Measurements from ENCODE around the gene DOP1B.
"Not testable (repeated sequence)": the region's sequence is repeated elsewhere in the genome, so short reads cannot be mapped to it uniquely, and the experiment has no call there.

Gene DOP1B

DNA sequence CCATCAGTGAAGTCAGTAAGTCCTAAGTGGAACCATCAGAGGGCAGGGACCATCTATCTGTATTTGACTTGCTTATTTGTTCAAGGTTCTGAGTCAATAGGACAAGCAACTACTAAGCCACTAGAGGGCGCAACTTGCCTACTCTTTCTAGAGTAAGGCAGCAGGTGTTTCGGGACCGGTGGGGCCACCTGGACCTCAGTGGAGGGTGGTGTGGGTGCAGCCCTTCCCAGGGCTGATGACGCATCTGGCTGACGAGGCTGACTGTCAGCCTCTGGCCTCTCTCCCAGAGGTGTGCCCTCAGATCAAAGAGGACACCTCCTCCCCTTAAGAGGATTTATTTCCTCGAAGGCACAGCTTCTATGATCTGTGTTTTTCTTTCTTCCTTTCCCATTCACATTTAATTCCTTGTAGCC, 15.1 kb upstream of the DOP1B start:
- DNase-seq: peak; percentile 98

DNA sequence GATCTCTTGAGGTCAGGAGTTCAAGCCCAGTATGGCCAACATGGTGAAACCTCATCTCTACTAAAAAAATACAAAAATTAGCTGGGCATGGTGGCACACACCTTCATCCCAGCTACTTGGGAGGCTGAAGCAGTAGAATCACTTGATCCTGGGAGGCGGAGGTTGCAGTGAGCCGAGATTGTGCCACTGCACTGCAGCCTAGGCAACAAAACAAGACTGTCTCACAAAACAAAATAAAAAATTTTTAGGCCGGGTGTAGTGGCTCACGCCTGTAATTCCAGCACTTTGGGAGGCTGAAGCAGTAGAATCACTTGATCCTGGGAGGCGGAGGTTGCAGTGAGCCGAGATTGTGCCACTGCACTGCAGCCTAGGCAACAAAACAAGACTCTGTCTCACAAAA, 12.4 kb upstream of the DOP1B start:
- DNase-seq: not testable (repeated sequence)

DNA sequence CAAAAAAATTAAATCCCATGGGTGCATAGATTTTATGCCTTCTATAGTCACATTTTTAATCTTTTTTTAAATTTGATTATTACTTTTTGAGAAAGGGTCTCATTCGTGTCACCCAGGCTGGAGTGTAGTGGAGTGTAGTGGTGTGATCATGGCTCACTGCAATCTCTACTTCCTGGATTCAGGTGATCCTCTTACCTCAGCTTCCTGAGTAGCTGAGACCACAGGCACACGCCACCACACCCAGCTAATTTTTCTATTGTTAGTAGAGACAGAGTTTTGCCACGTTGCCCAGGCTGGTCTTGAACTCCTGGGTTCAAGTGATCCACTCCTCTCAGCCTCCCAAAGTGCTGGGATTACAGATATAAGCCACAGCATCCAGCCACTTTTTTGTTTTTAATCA, 11.4 kb upstream of the DOP1B start:
- DNase-seq: no peak

DNA sequence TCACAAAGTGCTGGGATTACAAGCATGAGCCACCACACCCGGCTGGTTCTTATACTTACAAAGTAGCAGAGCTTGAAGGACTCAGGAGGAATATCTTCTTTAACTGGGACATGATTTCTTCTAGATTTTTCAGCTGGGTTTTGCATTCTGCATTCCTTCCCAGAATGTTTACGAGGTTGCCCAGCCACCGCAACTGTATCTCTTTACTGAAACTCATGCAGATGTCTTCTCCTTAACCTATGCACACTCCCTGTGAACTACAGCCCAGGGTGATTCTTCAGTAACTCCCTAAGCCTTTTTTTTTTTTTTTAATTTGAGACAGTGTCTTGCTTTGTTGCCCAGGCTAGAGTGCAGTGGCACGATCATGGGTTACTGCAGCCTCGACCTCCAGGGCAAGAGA, 8.7 kb upstream of the DOP1B start:
- DNase-seq: no peak

DNA sequence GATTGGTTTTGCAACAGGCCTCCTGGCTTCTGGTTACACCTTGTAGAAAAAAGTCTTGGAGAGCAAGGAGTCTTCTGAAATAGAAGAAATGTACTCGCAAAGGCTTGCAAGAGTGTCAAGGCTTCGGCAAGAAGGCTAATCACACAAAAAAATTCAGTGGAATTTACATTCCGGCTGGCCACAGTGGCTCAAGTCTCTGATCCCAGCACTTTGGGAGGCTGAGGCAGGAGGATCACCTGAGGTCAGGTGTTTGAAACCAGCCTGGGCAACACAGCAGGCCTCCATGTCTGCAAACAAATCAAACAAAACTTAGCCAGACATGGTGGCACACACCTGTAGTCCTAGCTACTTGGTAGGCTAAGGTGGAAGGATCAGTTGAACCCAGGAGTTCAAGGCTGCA, 7.7 kb upstream of the DOP1B start:
- DNase-seq: no peak

DNA sequence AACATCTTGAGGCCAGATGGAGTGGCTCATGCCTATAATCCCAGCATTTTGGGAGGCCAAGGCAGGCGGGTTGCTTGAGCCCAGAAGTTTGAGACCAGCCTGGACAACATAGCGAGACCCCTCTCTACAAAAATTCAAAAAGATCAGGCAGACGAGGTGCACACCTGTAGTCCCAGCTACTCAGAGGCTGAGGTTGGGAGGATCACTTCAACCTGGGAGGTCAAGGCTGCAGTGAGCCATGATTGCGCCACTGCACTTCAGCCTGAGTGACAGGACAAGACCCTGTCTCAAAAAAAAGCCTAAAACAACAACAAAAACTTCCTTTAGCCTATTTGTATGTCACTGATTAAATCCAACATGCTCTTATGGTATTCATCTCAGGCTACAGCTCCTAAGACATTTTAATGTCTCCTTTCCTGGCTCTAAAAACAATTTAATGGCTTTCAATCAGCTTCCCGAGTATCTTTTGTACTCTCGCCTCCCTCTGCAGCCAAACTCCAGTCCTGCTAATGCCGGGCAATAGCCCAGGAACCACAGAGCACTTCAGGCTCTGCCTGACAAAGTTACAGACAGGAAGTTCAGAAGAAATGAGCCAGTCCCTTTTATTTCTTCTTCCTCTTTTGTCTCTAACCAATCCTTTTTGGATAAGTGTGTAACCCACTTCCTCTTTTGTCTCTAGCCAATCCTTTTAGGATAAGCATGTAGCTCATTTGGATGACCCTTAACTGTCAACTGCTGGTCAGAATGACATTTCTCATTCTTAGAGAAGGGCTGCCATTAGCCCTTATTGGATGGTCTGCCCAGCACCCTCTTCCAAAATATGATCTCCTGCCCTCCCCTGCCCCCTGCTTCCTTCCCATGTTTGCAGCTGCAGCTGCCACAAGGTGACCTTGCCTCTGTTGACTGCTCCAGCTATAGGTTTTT, 6.6 kb upstream of the DOP1B start:
- no peak for DNase-seq

DNA sequence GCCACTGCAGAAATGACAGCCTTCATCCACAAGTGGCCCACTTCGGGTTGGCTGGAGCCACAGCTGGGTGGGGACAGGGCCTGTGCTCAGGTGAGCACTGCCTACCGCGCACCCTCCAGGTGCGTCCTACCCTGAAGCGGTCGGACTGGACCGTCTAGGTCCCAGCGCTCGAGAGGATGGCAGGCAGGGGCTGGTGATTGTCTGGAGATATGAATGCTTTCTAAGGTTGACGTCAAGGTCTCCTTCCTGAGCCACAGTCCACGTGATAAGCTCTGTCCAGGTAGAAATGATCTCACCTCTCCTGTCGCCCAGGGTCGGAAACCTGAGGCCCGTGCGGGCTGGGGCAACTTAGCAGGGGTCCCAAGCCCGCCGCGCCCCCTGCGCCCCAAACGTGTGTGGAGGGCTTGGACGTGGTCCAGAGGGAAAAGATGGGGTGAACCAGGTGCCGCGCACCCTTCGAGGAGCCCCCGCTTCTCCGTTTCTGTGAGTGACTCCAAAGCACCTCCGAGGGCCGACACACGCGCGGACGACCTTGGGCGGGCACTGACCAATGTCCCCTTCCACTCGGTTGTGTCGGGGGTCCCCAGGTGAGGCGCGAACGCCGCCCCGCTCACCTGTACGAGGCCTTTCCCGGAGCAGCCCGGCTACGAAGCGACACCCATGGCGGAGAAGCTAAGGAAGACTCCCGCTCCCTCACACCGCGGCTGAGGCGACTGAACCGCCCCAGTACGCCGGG, 853 bp upstream of the DOP1B start:
- peak; percentile 87 for DNase-seq

DNA sequence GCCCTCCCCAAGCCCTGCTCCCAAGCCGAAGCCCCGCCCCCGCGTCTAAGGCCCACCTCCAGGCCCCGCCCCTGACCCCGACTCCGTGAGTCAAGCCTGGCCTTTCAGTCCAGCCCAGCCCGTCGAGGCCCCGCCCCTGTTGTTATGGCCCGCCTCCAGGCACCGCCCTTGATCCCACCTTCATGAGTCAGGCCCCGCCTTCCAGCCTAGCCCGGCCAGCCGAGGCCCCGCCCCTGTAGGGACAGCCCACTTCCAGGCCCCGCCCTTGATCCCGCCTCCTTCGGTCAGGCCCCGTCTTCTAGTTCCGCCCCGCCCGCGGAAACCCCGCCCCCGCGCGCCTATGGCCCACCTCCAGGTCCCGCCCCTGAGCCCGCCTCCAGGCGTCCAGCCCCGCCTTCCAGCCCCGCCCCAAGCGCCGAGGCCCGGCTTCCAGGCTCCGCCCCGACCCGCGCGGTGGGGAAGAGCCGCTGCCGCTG, 247 bp upstream of the DOP1B start:
- DNase-seq: peak; percentile 90

DNA sequence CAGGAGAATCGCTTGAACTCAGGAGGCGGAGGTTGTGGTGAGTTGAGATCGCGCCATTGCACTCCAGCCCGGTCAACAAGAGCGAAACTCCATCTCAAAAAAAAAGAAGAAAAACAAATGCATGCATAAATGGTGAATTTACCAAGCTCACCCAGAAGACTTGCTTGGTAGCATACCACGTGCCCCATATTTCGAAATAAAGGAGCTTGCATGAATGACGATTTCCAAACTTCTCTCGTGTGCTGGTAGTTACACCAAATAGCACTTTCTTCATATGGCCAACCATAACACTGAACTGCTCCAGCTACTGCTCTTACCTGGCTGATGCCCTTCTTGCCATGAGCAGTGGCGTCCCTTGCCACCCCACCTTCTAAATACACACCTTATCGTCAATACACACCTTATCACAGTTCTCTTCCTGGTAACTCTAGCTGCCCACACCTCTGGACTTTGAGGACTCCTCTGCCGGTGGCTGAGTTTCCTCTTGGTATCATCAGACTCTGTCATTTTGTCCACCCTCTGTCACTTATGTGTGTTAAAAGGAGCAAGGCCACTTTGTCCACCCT, 2.8 kb downstream of the DOP1B start:
- no peak for DNase-seq

DNA sequence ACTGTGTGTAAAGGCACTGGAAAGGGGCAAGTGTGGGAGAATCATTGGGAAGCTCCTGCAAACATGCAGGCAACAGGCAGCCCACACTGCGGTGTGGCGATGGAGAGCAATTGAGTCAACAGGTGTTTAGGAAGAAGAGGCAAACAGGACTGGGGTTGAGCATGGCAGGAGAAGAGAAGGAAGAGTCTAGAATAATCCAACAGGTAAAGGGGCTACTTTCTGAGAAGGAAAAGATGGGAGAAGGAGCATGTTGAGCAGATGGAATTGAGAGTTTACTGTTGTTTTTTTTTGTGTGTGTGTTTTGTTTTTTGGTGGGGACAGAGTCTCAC, 4.2 kb downstream of the DOP1B start:
- no peak for DNase-seq

DNA sequence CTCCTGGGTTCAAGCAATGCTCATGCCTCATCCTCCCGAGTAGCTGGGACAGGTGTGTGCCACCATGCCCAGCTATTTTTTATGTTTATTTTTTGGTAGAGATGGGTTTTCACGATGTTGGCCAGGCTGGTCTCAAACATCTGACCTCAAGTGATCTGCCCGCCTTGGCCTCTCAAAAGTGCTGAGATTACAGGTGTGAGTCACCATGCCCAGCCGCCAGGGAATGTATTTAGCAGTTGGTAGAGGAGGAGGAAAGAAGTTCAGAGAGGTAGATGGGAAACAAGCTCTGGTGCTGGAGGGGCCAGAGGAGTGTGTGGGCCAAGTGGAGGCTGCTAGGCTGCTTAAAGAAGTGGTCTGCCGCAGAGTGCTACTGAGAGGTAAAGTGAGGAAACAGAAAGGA, 6.0 kb downstream of the DOP1B start:
- DNase-seq: no peak

DNA sequence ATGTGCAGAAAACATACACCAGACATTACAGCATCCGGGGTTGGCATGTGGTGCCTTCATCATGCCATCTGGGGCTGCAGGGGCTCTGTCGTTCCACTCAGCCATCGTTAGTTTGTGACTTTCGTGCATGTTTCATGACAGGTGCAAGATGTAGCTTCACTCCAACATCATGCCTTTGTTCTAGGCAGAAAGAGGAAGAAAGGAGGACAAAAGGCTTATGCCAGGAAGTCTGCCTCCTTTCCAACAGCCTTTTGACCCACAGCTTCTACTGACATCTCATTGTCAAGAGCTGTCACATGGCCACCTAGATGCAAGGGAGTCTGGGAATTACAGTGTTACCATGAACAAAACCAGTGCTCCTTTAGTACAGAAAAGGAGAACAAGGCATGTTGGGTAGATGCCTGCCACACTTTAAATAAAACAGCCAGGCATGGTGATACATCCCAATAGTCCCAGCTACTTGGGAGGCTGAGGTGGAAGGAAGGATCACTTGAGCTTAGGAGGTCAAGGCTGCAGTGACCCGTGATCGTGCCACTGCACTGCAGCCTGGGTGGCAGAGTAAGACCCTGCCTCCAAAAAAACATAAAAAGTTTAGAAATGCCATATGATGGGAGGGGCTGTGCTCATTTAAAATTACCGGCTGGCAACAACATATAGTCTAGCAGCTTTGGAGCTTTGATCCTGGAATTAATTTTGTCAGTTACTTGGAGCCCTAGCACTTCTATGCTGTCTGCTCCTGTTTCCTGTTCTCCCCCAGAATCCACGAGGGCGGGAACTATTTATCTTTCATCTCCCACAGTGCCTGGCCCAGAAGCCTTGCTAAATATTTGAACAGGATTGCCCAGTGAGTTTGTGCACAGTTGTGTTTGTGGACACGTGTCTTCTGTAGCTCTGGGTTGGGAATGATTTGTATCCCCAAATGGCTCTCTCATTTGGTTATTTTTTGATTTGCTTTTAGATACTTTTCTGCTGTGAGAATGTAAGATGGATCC, 7.4 kb downstream of the DOP1B start:
- no peak for DNase-seq

DNA sequence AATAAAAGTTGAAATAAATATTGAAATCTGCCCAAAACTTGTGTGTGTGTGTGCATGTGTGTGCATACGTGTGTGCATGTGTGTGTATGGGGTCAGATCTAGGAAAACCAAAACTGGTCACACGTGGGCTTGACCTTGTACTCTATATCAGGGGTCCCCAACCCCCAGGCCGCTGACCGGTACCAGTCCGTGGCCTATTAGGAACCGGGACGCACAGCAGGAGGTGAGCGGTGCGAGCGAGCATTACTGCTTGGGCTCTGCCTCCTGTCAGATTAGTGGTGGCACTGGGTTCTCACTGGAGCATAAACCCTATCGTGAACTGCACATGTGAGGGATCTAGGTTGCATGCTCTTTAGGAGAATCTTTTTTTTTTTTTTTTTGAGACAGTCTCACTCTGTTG, 8.7 kb downstream of the DOP1B start:
- no peak for DNase-seq

DNA sequence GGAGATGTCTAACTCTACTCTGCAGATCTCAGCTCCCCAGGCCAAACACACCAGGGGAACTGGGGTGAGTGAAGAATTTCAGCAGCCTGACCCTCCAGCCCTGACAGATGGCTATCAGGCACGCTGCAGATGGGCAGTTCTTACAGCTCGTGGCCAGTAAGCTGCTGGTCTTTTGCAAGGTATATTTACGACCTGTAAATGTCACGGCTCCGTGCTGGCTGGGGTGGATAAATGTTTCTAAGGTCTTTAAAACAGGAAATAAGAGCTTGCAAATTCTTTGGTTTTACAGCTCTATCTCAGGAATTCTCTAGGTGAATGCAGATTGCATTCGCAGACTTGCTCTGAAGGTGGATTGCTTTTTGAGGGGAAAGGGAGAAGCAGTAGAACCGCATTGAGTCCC, 10.1 kb downstream of the DOP1B start:
- DNase-seq: no peak

DNA sequence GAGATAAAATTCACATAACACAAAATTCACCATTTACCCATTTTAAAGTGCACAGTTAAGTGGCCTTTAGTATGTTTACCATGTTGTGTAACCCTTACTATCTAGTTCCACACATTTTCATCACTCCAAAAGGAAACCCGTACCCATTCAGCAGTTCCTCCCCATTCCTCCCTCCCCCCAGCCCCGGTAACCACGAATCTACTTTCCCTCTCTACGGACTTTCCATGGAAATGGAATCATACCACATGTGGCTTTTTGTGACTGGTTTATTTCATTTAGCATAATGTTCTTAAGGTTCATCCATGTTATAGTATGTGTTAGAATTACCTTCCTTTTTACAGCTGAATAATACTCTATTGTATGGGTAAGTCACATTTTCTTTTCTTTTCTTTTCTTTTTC, 10.9 kb downstream of the DOP1B start:
- DNase-seq: no peak

DNA sequence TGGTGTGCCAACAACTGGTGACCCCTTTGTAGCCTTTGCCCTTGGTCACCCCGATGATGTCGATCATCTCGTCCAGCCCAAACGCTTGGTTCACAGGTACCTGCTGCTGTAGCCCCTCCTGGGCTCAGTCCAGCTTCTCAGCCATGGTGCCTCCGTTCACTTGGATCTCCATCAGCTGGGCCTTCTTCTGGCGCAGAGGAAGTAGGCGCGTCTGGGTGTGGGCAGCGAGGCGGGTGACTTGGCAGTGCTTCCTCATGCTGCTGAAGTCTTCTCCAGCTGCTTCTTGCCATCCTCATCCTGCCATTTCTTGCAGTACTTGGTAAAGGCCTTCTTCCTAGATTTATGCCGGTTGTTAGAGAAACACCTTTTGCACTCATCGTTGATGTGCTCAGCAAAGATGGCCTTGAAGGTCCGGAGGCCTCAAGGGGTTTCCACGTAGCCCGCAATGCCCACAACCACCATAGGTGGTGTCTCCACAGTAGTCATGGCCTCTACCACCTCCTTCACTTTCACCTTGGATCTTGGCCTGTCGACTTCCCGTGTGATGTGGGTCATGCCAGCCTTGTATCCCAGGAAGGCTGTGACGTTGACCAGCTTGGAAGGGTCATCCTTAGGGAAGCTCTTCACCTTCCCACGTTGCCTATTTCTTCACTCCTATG, 13.0 kb downstream of the DOP1B start:
- no peak for DNase-seq

DNA sequence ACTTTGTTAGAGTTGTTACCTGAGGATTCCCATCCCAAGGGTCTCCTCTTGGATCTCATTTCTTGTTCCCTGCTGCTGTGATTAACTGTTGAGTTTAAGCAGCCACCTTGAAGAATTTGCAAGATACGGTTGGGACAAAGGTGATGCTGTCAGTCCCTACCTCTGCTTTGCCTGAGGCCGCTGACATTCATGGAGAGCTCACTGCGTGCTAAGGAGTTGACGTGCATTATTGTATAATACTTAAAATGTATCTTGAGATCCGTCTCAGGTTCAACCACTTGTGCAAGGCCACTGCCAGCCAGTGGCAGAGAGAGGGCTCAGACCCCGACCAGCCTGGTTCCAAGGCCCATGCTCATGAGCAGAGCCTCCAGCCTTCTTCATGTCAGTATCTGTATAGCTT, 14.2 kb downstream of the DOP1B start:
- DNase-seq: no peak

DNA sequence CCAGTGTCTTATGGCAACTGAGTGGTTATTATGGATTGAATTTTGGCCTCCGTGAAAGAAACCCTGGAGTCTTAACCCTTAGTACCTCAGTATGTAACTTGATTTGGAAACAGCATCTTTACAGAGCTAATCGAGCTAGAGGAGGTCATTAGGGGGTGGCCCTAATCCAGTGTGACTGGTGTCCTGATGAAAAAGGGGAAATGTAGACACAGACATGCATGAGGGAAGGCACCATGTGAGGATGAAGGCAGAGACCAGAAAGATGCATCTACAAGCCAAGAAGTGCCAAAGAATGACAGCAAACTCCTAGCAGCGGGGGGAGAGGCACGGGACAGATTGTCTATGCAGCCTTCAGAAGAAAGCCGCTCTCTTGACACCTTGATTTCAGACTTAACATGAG, 14.7 kb downstream of the DOP1B start:
- DNase-seq: no peak

DNA sequence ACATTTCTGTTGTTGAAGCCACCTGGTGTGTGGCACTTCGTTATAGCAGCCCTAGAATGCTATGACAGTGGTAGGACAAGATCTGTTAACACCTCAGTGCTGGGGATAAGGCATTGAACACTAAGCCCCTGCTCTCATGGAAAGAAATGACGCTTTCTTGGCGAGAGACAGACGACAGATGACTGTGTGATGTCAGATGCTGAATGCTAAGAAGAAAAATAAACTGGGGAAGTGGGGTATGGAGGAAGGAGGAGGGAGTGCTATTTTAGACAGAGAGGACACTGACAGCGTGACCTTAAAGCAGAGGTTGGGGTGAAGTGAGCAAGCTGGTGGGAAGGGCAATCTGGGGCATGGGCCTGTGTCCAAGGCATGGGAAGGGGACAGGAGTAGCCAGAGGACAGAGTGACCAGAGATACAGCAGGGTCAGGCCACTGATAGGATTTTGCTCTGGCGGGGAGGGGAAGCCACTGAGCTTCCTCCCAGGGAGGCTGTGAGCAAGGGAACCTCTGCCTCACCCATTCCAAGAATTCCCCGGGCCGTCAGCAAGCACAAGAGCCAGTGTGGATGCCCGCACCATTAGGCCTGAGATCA, 15.2 kb downstream of the DOP1B start:
- no peak for DNase-seq

DNA sequence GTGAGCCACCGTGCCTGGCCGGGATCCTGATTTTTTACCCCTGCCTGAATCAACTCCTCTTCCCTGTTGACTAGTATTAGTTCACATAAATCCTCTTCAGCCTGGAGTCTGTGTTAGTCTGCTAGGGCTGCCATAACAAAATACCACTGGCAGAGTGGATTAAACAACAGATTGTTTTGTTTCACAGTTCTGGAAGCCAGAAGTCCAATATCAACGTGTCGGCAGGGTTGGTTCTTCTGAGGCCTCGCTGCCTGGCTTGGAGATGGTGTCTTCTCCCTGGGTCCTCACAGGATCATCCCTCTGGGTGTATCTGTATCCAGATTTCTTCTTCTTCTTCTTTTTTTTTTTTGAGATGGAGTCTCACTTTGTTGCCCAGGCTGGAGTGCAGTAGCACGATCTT, 18.2 kb downstream of the DOP1B start:
- no peak for DNase-seq

DNA sequence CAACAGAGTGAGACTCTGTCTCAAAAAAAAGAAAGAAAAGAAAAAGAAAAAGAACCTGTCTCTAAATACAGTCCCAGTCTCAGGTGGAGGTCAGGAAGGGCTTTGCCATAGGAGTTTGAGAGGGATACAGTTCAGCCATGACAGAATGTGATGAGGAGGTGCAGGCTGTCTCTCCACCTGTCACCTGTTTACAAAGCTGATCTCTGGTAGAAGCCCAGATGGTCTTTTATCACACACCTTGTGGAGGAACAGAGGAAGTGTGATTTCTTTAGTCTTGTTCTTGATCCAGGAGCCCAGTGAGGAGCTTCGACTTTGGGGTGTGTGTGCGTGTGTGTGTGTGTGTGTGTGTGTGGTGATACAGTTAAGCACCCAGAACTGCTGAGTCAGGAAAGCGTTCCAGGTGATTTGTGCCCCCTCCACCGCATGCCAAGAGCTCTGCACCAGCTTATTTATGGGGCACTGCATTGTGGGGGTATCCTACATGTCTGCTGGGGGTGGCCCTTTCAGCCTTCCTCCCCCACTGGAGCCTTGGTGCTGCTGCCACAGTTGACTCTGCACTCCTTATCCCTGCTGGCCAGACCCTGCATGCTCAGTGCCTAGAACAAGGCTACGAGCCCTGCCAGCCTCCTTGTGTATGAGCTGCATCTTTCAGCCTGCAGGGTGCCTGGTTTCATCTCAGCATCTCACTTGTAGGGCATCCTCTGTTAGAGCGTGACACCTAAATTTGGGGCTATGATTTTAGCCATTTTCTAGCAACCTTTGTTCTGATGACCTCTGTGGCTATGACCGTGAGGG, 19.3 kb downstream of the DOP1B start:
- DNase-seq: no peak

Measured in NCI-H510A (cell line).